Central memory CD8-positive, alpha-beta T cell (primary cell): ENCODE measurements around the gene SHC1.

Experiments used
- ATAC-seq: fragments of 150-1000 bp; cut with Tn5 transposase; replicated peaks from 2 replicates; pipeline ENCODE4 v1.10.0; 2022; ENCODE audit warnings: mild to moderate bottlenecking, moderate FRiP score, moderate number of reproducible peaks; ENCODE audit not compliant: poor library complexity, severe bottlenecking; ENCODE audit errors: extremely low read depth
- DNase-seq, 2 donors: peaks; one replicate each; pipeline ENCODE4 v3.0.0; 2021; ENCODE audit warnings: low spot score in 2 of 2
- H3K27ac Mint-ChIP-seq: one replicate; pipeline ENCODE4 v1.8.0; 2022; ENCODE audit warnings: low read depth, mild to moderate bottlenecking, moderate library complexity, mixed read lengths
- H3K27me3 Mint-ChIP-seq: one replicate; pipeline ENCODE4 v1.8.0; 2022; ENCODE audit warnings: mixed read lengths
- H3K36me3 Mint-ChIP-seq: one replicate; pipeline ENCODE4 v1.8.0; 2022; ENCODE audit warnings: mild to moderate bottlenecking, moderate library complexity, mixed read lengths; ENCODE audit not compliant: insufficient read depth
- H3K4me1 Mint-ChIP-seq: one replicate; pipeline ENCODE4 v1.8.0; 2022; ENCODE audit warnings: mixed read lengths
- H3K4me3 Mint-ChIP-seq: one replicate; pipeline ENCODE4 v1.8.0; 2022; ENCODE audit warnings: mild to moderate bottlenecking, moderate library complexity, mixed read lengths
- H3K9me3 Mint-ChIP-seq: one replicate; pipeline ENCODE4 v1.8.0; 2022; ENCODE audit warnings: mixed read lengths

The SHC1 gene

GRCh38 chr1:154937988-154938386 lies 32.6 kb downstream of the SHC1 start:
- H3K27me3 Mint-ChIP-seq, result no peaks in the 10 kb centered on the region

GRCh38 chr1:154937085-154937987 lies 33.2 kb downstream of the SHC1 start:
- peaks cover 14% of the 10 kb centered on the region for H3K36me3 Mint-ChIP-seq
- H3K4me1 Mint-ChIP-seq, result peaks cover 60% of the 10 kb centered on the region
- peak overlapping the region; percentile 99 for H3K27ac Mint-ChIP-seq
- no peaks in the 10 kb centered on the region for H3K27me3 Mint-ChIP-seq
- peak overlapping the region; percentile 98 for H3K4me3 Mint-ChIP-seq
- DNase-seq (peak; percentile 89 to 94), ATAC-seq (peak; percentile 87)
- H3K9me3 Mint-ChIP-seq, result no peaks in the 10 kb centered on the region

More at GRCh38 chr1:154937988-154938386, 32.6 kb downstream of the SHC1 start:
- ATAC-seq, result no peak
- peak overlapping the region; percentile 98 for H3K4me3 Mint-ChIP-seq
- no peak for DNase-seq
- H3K4me1 Mint-ChIP-seq, result peaks cover 66% of the 10 kb centered on the region
- no peaks in the 10 kb centered on the region for H3K9me3 Mint-ChIP-seq
- peak overlapping the region; percentile 99 for H3K27ac Mint-ChIP-seq
- peaks cover 17% of the 10 kb centered on the region for H3K36me3 Mint-ChIP-seq

GRCh38 chr1:154936555-154937084 lies 33.9 kb downstream of the SHC1 start, which contains the start of gene PMVK:
PMVK (minus strand) TSS chr1:154936719; CDS start chr1:154936685, 34 bp downstream.
- H3K27me3 Mint-ChIP-seq, result no peaks in the 10 kb centered on the region
- no peaks in the 10 kb centered on the region for H3K9me3 Mint-ChIP-seq
- peaks cover 53% of the 10 kb centered on the region for H3K4me1 Mint-ChIP-seq
- ATAC-seq, result peak; percentile 85
- peaks cover 14% of the 10 kb centered on the region for H3K36me3 Mint-ChIP-seq
- DNase-seq, result peak; percentile 91 to 94
- peak within 1 kb of the TSS; percentile 99 for H3K27ac Mint-ChIP-seq
- peak within 1 kb of the TSS; percentile 98 for H3K4me3 Mint-ChIP-seq

- peaks cover 47% of the 10 kb centered on the region for H3K4me1 Mint-ChIP-seq
- H3K27me3 Mint-ChIP-seq, result no peaks in the 10 kb centered on the region
- H3K36me3 Mint-ChIP-seq, result peaks cover 12% of the 10 kb centered on the region
- DNase-seq (no peak), ATAC-seq (no peak)
- H3K4me3 Mint-ChIP-seq, result peak overlapping the region; percentile 98
- no peaks in the 10 kb centered on the region for H3K9me3 Mint-ChIP-seq
- H3K27ac Mint-ChIP-seq, result peak overlapping the region; percentile 99
Measured at GRCh38 chr1:154935749-154936554, 34.6 kb downstream of the SHC1 start.

- H3K36me3 Mint-ChIP-seq, result peaks cover 9% of the 10 kb centered on the region
- H3K9me3 Mint-ChIP-seq, result no peaks in the 10 kb centered on the region
- no peak overlapping the region for H3K27ac Mint-ChIP-seq
- no peak for DNase-seq
- ATAC-seq, result no peak
- H3K4me1 Mint-ChIP-seq, result peaks cover 36% of the 10 kb centered on the region
- H3K4me3 Mint-ChIP-seq, result no peak overlapping the region
- H3K27me3 Mint-ChIP-seq, result no peaks in the 10 kb centered on the region
Measured at GRCh38 chr1:154934358-154934948, 36.1 kb downstream of the SHC1 start.

GRCh38 chr1:154931940-154932487 lies 38.5 kb downstream of the SHC1 start:
- Mint-ChIP-seq H3K36me3 (peaks cover 7% of the 10 kb centered on the region), H3K4me1 (peaks cover 21% of the 10 kb centered on the region), H3K27me3 (no peaks in the 10 kb centered on the region), H3K9me3 (no peaks in the 10 kb centered on the region), H3K27ac (no peak overlapping the region), H3K4me3 (no peak overlapping the region)
- no peak for DNase-seq
- ATAC-seq, result no peak

- Mint-ChIP-seq H3K27ac (no peak overlapping the region), H3K9me3 (no peaks in the 10 kb centered on the region), H3K4me1 (peaks cover 6% of the 10 kb centered on the region), H3K4me3 (no peak overlapping the region), H3K36me3 (peaks cover 15% of the 10 kb centered on the region), H3K27me3 (no peaks in the 10 kb centered on the region)
- no peak for ATAC-seq
- no peak for DNase-seq
Measured at GRCh38 chr1:154926201-154926600, 44.3 kb downstream of the SHC1 start.

GRCh38 chr1:154925335-154926170 lies 45.0 kb downstream of the SHC1 start:
- Mint-ChIP-seq H3K4me3 (no peak overlapping the region), H3K27me3 (no peaks in the 10 kb centered on the region), H3K4me1 (peaks cover 6% of the 10 kb centered on the region), H3K27ac (peak overlapping the region; percentile 51), H3K9me3 (no peaks in the 10 kb centered on the region), H3K36me3 (peaks cover 15% of the 10 kb centered on the region)
- DNase-seq, result no peak
- no peak for ATAC-seq

GRCh38 chr1:154923695-154924094 lies 46.9 kb downstream of the SHC1 start:
- no peak for ATAC-seq
- no peaks in the 10 kb centered on the region for H3K9me3 Mint-ChIP-seq
- no peaks in the 10 kb centered on the region for H3K27me3 Mint-ChIP-seq
- H3K4me3 Mint-ChIP-seq, result no peak overlapping the region
- peaks cover 12% of the 10 kb centered on the region for H3K36me3 Mint-ChIP-seq
- DNase-seq, result no peak
- no peak overlapping the region for H3K27ac Mint-ChIP-seq
- peaks cover 6% of the 10 kb centered on the region for H3K4me1 Mint-ChIP-seq

GRCh38 chr1:154913273-154913672 lies 57.3 kb downstream of the SHC1 start:
- Mint-ChIP-seq H3K36me3 (peaks cover 2% of the 10 kb centered on the region), H3K27me3 (no peaks in the 10 kb centered on the region), H3K27ac (no peak overlapping the region), H3K4me3 (no peak overlapping the region), H3K9me3 (no peaks in the 10 kb centered on the region), H3K4me1 (no peaks in the 10 kb centered on the region)
- DNase-seq, result no peak
- ATAC-seq, result no peak

- no peak for ATAC-seq
- Mint-ChIP-seq H3K4me1 (no peaks in the 10 kb centered on the region), H3K4me3 (no peak overlapping the region), H3K36me3 (peaks cover 2% of the 10 kb centered on the region), H3K9me3 (no peaks in the 10 kb centered on the region), H3K27me3 (no peaks in the 10 kb centered on the region), H3K27ac (no peak overlapping the region)
- DNase-seq, result no peak
Measured at GRCh38 chr1:154912755-154913154, 57.8 kb downstream of the SHC1 start.
